AG04450 (cell line): ENCODE data around the gene KRAS. TPM values are rescaled to one million over a fixed set of nuclear protein-coding genes. Genes with fewer than 3 reads are reported as not detected.

Experiments used
- CTCF ChIA-PET: fragments of 300-600, 350-600 bp; formaldehyde crosslinking; extraction: SDS; loops from one replicate; lab custom pipeline; 2022; ENCODE audit warnings: antibody characterized with exemption, inconsistent platforms; lab: Charles Lee
- POLR2A ChIA-PET: fragments of 350-600 bp; formaldehyde crosslinking; extraction: SDS; loops from one replicate; lab custom pipeline; 2021; ENCODE audit warnings: antibody characterized with exemption, inconsistent platforms; lab: Yijun Ruan, JAX
- DNase-seq: peaks from one replicate; pipeline ENCODE4 v3.0.0-alpha.2; 2011; ENCODE audit warnings: low read depth, low spot score
- H3K27ac ChIP-seq: one replicate; pipeline ENCODE4 v1.5.1; 2012; ENCODE audit warnings: low read depth, low read length, control low read depth
- H3K27me3 ChIP-seq: one replicate; pipeline ENCODE4 v1.6.0; 2012; ENCODE audit warnings: low read length; ENCODE audit not compliant: control insufficient read depth, insufficient read depth
- H3K4me3 ChIP-seq: 2 replicates; pipeline ENCODE4 v1.5.1; 2011; ENCODE audit warnings: mild to moderate bottlenecking, low read depth, low read length, control low read depth
- H3K9me3 ChIP-seq: 2 replicates; pipeline ENCODE4 v1.5.1; 2012; ENCODE audit warnings: low read length; ENCODE audit not compliant: control insufficient read depth, insufficient read depth
- CTCF ChIP-seq: IDR thresholded peaks from 2 replicates; pipeline ENCODE4 v1.5.1; 2011; ENCODE audit warnings: low read depth, low read length, control low read depth, inconsistent platforms
- polyA plus RNA-seq: library from polyadenylated mRNA; depleted of rRNA; stranded (reverse); fragments of >200 nt; gene quantifications from 2 replicates; pipeline ENCODE4 v1.2.3, GENCODE V29; 2011

The KRAS gene
- polyA plus RNA-seq, 1 experiment: 24.2 TPM

- Histone ChIP-seq H3K27ac (no peak overlapping the region), H3K9me3 (no peaks in the 10 kb centered on the region), H3K4me3 (no peak overlapping the region), H3K27me3 (no peaks in the 10 kb centered on the region)
- no peak for TF ChIP-seq CTCF
- ChIA-PET CTCF (no interaction called here), POLR2A (interaction anchor here (1.2 kb wide), 1 partner anchor 15 kb away, joined by 3 read pairs; the partner anchor contains the start of gene KRAS)
- no peak for DNase-seq
These were observed 14.5 kb downstream of the KRAS start for GRCh38 chr12:25236190-25236589.

GRCh38 chr12:25213338-25213737, 37.4 kb downstream of the KRAS start:
- H3K27me3 ChIP-seq: no peaks in the 10 kb centered on the region
- H3K9me3 ChIP-seq: no peaks in the 10 kb centered on the region
- no peak for TF ChIP-seq CTCF
- H3K4me3 ChIP-seq: no peak overlapping the region
- CTCF ChIA-PET: no interaction called here
- no peak overlapping the region for H3K27ac ChIP-seq
- POLR2A ChIA-PET: no interaction called here
- DNase-seq: no peak

- no peak overlapping the region for H3K27ac ChIP-seq
- CTCF ChIA-PET: no interaction called here
- DNase-seq: no peak
These were observed 42.2 kb downstream of the KRAS start for GRCh38 chr12:25208554-25208953.

GRCh38 chr12:25207846-25208245, 42.9 kb downstream of the KRAS start:
- DNase-seq: no peak
- no peaks in the 10 kb centered on the region for H3K9me3 ChIP-seq
- ChIA-PET CTCF (no interaction called here), POLR2A (no interaction called here)
- H3K27me3 ChIP-seq: no peaks in the 10 kb centered on the region
- H3K4me3 ChIP-seq: no peak overlapping the region
- TF ChIP-seq CTCF: no peak
- no peak overlapping the region for H3K27ac ChIP-seq

More at GRCh38 chr12:25208554-25208953, 42.2 kb downstream of the KRAS start:
- H3K27me3 ChIP-seq: no peaks in the 10 kb centered on the region
- POLR2A ChIA-PET: no interaction called here
- no peak overlapping the region for H3K4me3 ChIP-seq
- TF ChIP-seq CTCF: no peak
- no peaks in the 10 kb centered on the region for H3K9me3 ChIP-seq

GRCh38 chr12:25207411-25207810, 43.3 kb downstream of the KRAS start:
- ChIA-PET POLR2A (no interaction called here), CTCF (interaction anchor here (0.6 to 2.2 kb wide), 2 partner anchors 180 to 181 kb away, joined by 3 to 10 read pairs; no protein-coding TSS in a partner anchor)
- no peaks in the 10 kb centered on the region for H3K27me3 ChIP-seq
- DNase-seq: no peak
- H3K27ac ChIP-seq: no peak overlapping the region
- TF ChIP-seq CTCF: no peak
- no peak overlapping the region for H3K4me3 ChIP-seq
- no peaks in the 10 kb centered on the region for H3K9me3 ChIP-seq
